Measurements from ENCODE around the gene CXCL14. TPM values are rescaled to one million over a fixed set of nuclear protein-coding genes. Genes with fewer than 3 reads are reported as not detected.
A peak's percentile ranks its signal among the peaks of the same experiment; 100 is the strongest.

The CXCL14 gene
- polyA plus RNA-seq, 3 donors: 0.07 to 0.12 TPM; not detected in 1

GRCh38 chr5:135602882-135603721, 24.3 kb upstream of the CXCL14 start:
- no peak overlapping the region for H3K4me3 Mint-ChIP-seq
- WGBS (ENCODE audit: insufficient coverage): 94% methylated on average over 6 of the region's 7 CpGs

GRCh38 chr5:135601466-135601865, 22.7 kb upstream of the CXCL14 start:
- Histone ChIP-seq H3K79me2 (ENCODE audit: insufficient read depth, low read length) (no peaks in the 10 kb centered on the region), H3K27ac (ENCODE audit: low read depth in 1 of 2, low read length in 2 of 2) (no peak overlapping the region), H3K4me1 (ENCODE audit: control insufficient read depth in 1 of 2, insufficient read depth in 2 of 2, low read length in 2 of 2) (no peaks in the 10 kb centered on the region), H3K4me3 (replicated peaks in 1 of 3; ENCODE audit: low read depth in 2 of 3, low read length in 3 of 3) (no peak overlapping the region), H3K4me2 (replicated peaks; ENCODE audit: extremely low read depth, low read length, poor library complexity, severe bottlenecking) (no peak overlapping the region), H4K20me1 (ENCODE audit: insufficient read depth, low read length) (no peaks in the 10 kb centered on the region), H3K27me3 (ENCODE audit: control insufficient read depth in 2 of 2, insufficient read depth in 2 of 2, low read length in 2 of 2) (no peaks in the 10 kb centered on the region), H3K9ac (ENCODE audit: insufficient read depth, low read length, poor library complexity, severe bottlenecking) (no peak overlapping the region), H3K9me3 (replicated peaks in 1 of 2; ENCODE audit: control insufficient read depth in 1 of 2, insufficient read depth in 1 of 2, low read length in 2 of 2) (no peaks in the 10 kb centered on the region), H2AFZ (ENCODE audit: insufficient read depth, low read depth, low read length, poor library complexity, severe bottlenecking) (no peak overlapping the region), H3K36me3 (replicated peaks in 1 of 2; ENCODE audit: control insufficient read depth in 1 of 2, insufficient read depth in 2 of 2, low read length in 2 of 2) (no peaks in the 10 kb centered on the region)
- peaks cover 4 to 15% (median 7%) of the 10 kb centered on the region in 3 donors for H3K27me3 Mint-ChIP-seq (ENCODE audit: low read depth in 3 of 3)
- intact Hi-C loops (cut with micrococcal nuclease): no loop called here
- no peak overlapping the region for H3K4me3 Mint-ChIP-seq
- DNase-seq: no peak
- no peaks in the 10 kb centered on the region for H3K36me3 Mint-ChIP-seq
- WGBS (ENCODE audit: insufficient coverage): 88% methylated on average over 1 of the region's 3 CpGs
- H3K9me3 Mint-ChIP-seq: peaks cover 0 to 2% (median 0%) of the 10 kb centered on the region in 7 donors
- H3K4me1 Mint-ChIP-seq: peaks cover 2% of the 10 kb centered on the region
- TF ChIP-seq CTCF (IDR thresholded peaks at IDR 0.05): no peak
- H3K27ac Mint-ChIP-seq: no peak overlapping the region

More at GRCh38 chr5:135602882-135603721, 24.3 kb upstream of the CXCL14 start:
- Mint-ChIP-seq H3K4me1 (peaks cover 2% of the 10 kb centered on the region), H3K36me3 (no peaks in the 10 kb centered on the region), H3K27me3 (ENCODE audit: low read depth in 3 of 3) (peaks cover 5 to 10% (median 8%) of the 10 kb centered on the region in 3 donors), H3K9me3 (peaks cover 0 to 2% (median 0%) of the 10 kb centered on the region in 7 donors), H3K27ac (peak overlapping the region in 1 of 7 donors; percentile 67)
- Histone ChIP-seq H4K20me1 (ENCODE audit: insufficient read depth, low read length) (no peaks in the 10 kb centered on the region), H3K79me2 (ENCODE audit: insufficient read depth, low read length) (no peaks in the 10 kb centered on the region), H3K27me3 (ENCODE audit: control insufficient read depth in 2 of 2, insufficient read depth in 2 of 2, low read length in 2 of 2) (peaks cover 0 to 3% of the 10 kb centered on the region in 2 donors), H3K9me3 (replicated peaks in 1 of 2; ENCODE audit: control insufficient read depth in 1 of 2, insufficient read depth in 1 of 2, low read length in 2 of 2) (no peaks in the 10 kb centered on the region), H3K9ac (ENCODE audit: insufficient read depth, low read length, poor library complexity, severe bottlenecking) (no peak overlapping the region), H3K4me1 (ENCODE audit: control insufficient read depth in 1 of 2, insufficient read depth in 2 of 2, low read length in 2 of 2) (no peaks in the 10 kb centered on the region), H3K4me2 (replicated peaks; ENCODE audit: extremely low read depth, low read length, poor library complexity, severe bottlenecking) (no peak overlapping the region), H3K4me3 (replicated peaks in 1 of 3; ENCODE audit: low read depth in 2 of 3, low read length in 3 of 3) (no peak overlapping the region), H3K36me3 (replicated peaks in 1 of 2; ENCODE audit: control insufficient read depth in 1 of 2, insufficient read depth in 2 of 2, low read length in 2 of 2) (no peaks in the 10 kb centered on the region), H2AFZ (ENCODE audit: insufficient read depth, low read depth, low read length, poor library complexity, severe bottlenecking) (no peak overlapping the region), H3K27ac (ENCODE audit: low read depth in 1 of 2, low read length in 2 of 2) (no peak overlapping the region)
- no peak for DNase-seq
- no peak for TF ChIP-seq CTCF (IDR thresholded peaks at IDR 0.05)
- intact Hi-C loops (cut with micrococcal nuclease): no loop called here

All from CD14-positive monocyte (primary cell).